ENCODE data around the gene AP3S1. TPM values are rescaled to one million over a fixed set of nuclear protein-coding genes. Genes with fewer than 3 reads are reported as not detected.
"Not testable (repeated sequence)": the region's sequence is repeated elsewhere in the genome, so short reads cannot be mapped to it uniquely, and the experiment has no call there.

The AP3S1 gene
- total RNA-seq, 1 experiment from 2014 or later: 141 TPM

- Histone ChIP-seq H3K9me3 (replicated peaks) (peaks cover 2% of the 10 kb centered on the region; the same call in 1 of the 2 replicates), H3K4me3 (no peak overlapping the region), H3K27me3 (no peaks in the 10 kb centered on the region), H3K36me3 (peaks cover 17% of the 10 kb centered on the region), H3K4me1 (peaks cover 5% of the 10 kb centered on the region; the same call in 1 of the 2 replicates), H3K27ac (no peak overlapping the region)
- DNase-seq: no peak
Measured at GRCh38 chr5:115869256-115869795, 27.6 kb downstream of the AP3S1 start.

GRCh38 chr5:115872447-115872846, 30.7 kb downstream of the AP3S1 start:
- no peak for DNase-seq
- peaks cover 20% of the 10 kb centered on the region for H3K36me3 ChIP-seq
- H3K27ac ChIP-seq: no peak overlapping the region
- peaks cover 7% of the 10 kb centered on the region; the same call in 1 of the 2 replicates for H3K4me1 ChIP-seq
- H3K4me3 ChIP-seq: no peak overlapping the region
- H3K27me3 ChIP-seq: no peaks in the 10 kb centered on the region
- H3K9me3 ChIP-seq (replicated peaks): no peaks in the 10 kb centered on the region

GRCh38 chr5:115873392-115873791, 31.7 kb downstream of the AP3S1 start:
- Histone ChIP-seq H3K9me3 (replicated peaks) (no peaks in the 10 kb centered on the region), H3K27me3 (no peaks in the 10 kb centered on the region), H3K36me3 (peaks cover 20% of the 10 kb centered on the region), H3K27ac (no peak overlapping the region), H3K4me3 (no peak overlapping the region), H3K4me1 (peaks cover 7% of the 10 kb centered on the region; the same call in 1 of the 2 replicates)
- peak in 1 of 2 experiments; percentile 29 for DNase-seq

- H3K4me1 ChIP-seq: peaks cover 7% of the 10 kb centered on the region; the same call in 1 of the 2 replicates
- H3K4me3 ChIP-seq: no peak overlapping the region
- no peak overlapping the region for H3K27ac ChIP-seq
- peak in 1 of 2 experiments; percentile 10 for DNase-seq
- H3K9me3 ChIP-seq (replicated peaks): no peaks in the 10 kb centered on the region
- peaks cover 22% of the 10 kb centered on the region for H3K36me3 ChIP-seq
- H3K27me3 ChIP-seq: no peaks in the 10 kb centered on the region
Measured at GRCh38 chr5:115875447-115875846, 33.7 kb downstream of the AP3S1 start.

- H3K27me3 ChIP-seq; H3K4me1 ChIP-seq; DNase-seq; H3K4me3 ChIP-seq; H3K9me3 ChIP-seq (replicated peaks); H3K27ac ChIP-seq: not testable (repeated sequence)
- peaks cover 12% of the 10 kb centered on the region for H3K36me3 ChIP-seq
Measured at GRCh38 chr5:115877342-115877741, 35.6 kb downstream of the AP3S1 start.

GRCh38 chr5:115882434-115882833, 40.7 kb downstream of the AP3S1 start:
- not testable (repeated sequence) for H3K27ac ChIP-seq; H3K4me3 ChIP-seq; H3K4me1 ChIP-seq; H3K27me3 ChIP-seq; DNase-seq; H3K9me3 ChIP-seq (replicated peaks)
- peaks cover 11% of the 10 kb centered on the region for H3K36me3 ChIP-seq

GRCh38 chr5:115884704-115885103, 43.0 kb downstream of the AP3S1 start:
- no peak for DNase-seq
- no peaks in the 10 kb centered on the region for H3K9me3 ChIP-seq (replicated peaks)
- no peaks in the 10 kb centered on the region for H3K27me3 ChIP-seq
- no peak overlapping the region for H3K27ac ChIP-seq
- H3K4me1 ChIP-seq: no peaks in the 10 kb centered on the region
- peaks cover 8% of the 10 kb centered on the region; the same call in 1 of the 2 replicates for H3K36me3 ChIP-seq
- no peak overlapping the region for H3K4me3 ChIP-seq

- not testable (repeated sequence) for H3K27ac ChIP-seq; H3K4me1 ChIP-seq; H3K9me3 ChIP-seq (replicated peaks); H3K27me3 ChIP-seq; H3K36me3 ChIP-seq; DNase-seq; H3K4me3 ChIP-seq
Measured at GRCh38 chr5:115885208-115885607, 43.5 kb downstream of the AP3S1 start.

GRCh38 chr5:115888027-115888426, 46.3 kb downstream of the AP3S1 start:
- peaks cover 6% of the 10 kb centered on the region; the same call in 1 of the 2 replicates for H3K36me3 ChIP-seq
- H3K4me3 ChIP-seq: no peak overlapping the region
- no peaks in the 10 kb centered on the region for H3K4me1 ChIP-seq
- no peak overlapping the region for H3K27ac ChIP-seq
- peak in 1 of 2 experiments; percentile 10 for DNase-seq
- no peaks in the 10 kb centered on the region for H3K27me3 ChIP-seq
- H3K9me3 ChIP-seq (replicated peaks): no peaks in the 10 kb centered on the region

GRCh38 chr5:115892021-115892420, 50.3 kb downstream of the AP3S1 start:
- Histone ChIP-seq H3K4me1 (no peaks in the 10 kb centered on the region), H3K27ac (no peak overlapping the region), H3K4me3 (no peak overlapping the region), H3K9me3 (replicated peaks) (no peaks in the 10 kb centered on the region), H3K27me3 (no peaks in the 10 kb centered on the region), H3K36me3 (peaks cover 16% of the 10 kb centered on the region)
- DNase-seq: no peak

GRCh38 chr5:115894342-115894741, 52.6 kb downstream of the AP3S1 start:
- Histone ChIP-seq H3K36me3 (peaks cover 16% of the 10 kb centered on the region), H3K4me3 (no peak overlapping the region), H3K9me3 (replicated peaks) (no peaks in the 10 kb centered on the region), H3K27me3 (no peaks in the 10 kb centered on the region), H3K27ac (no peak overlapping the region), H3K4me1 (no peaks in the 10 kb centered on the region)
- no peak for DNase-seq

- Histone ChIP-seq H3K36me3 (peaks cover 14% of the 10 kb centered on the region; the same call in 1 of the 2 replicates), H3K27ac (no peak overlapping the region), H3K4me3 (no peak overlapping the region), H3K9me3 (replicated peaks) (no peaks in the 10 kb centered on the region), H3K4me1 (no peaks in the 10 kb centered on the region), H3K27me3 (no peaks in the 10 kb centered on the region)
- no peak for DNase-seq
Measured at GRCh38 chr5:115895821-115896220, 54.1 kb downstream of the AP3S1 start.

GRCh38 chr5:115898656-115899055, 56.9 kb downstream of the AP3S1 start:
- H3K36me3 ChIP-seq: peaks cover 14% of the 10 kb centered on the region; the same call in 1 of the 2 replicates
- no peaks in the 10 kb centered on the region for H3K9me3 ChIP-seq (replicated peaks)
- no peak for DNase-seq
- no peak overlapping the region for H3K27ac ChIP-seq
- no peaks in the 10 kb centered on the region for H3K27me3 ChIP-seq
- H3K4me1 ChIP-seq: no peaks in the 10 kb centered on the region
- H3K4me3 ChIP-seq: no peak overlapping the region

GRCh38 chr5:115907177-115907576, 65.4 kb downstream of the AP3S1 start:
- Histone ChIP-seq H3K36me3 (0 out of 2 replicates have a peak, but pooled peaks cover 5% of the 10 kb centered on the region), H3K9me3 (replicated peaks) (no peaks in the 10 kb centered on the region), H3K27me3 (no peaks in the 10 kb centered on the region), H3K27ac (no peak overlapping the region), H3K4me1 (no peaks in the 10 kb centered on the region), H3K4me3 (no peak overlapping the region)
- no peak for DNase-seq

GRCh38 chr5:115913623-115914400, 72.1 kb downstream of the AP3S1 start:
- peaks cover 12% of the 10 kb centered on the region; the same call in 1 of the 2 replicates for H3K36me3 ChIP-seq
- H3K4me3 ChIP-seq, DNase-seq: not testable (repeated sequence)

More at GRCh38 chr5:115913623-115914400, 72.1 kb downstream of the AP3S1 start:
- not testable (repeated sequence) for H3K27me3 ChIP-seq; H3K4me1 ChIP-seq; H3K27ac ChIP-seq; H3K9me3 ChIP-seq (replicated peaks)

All from SJCRH30 (cell line).